Smooth muscle cell (in vitro differentiated cells): ENCODE results near the gene ODC1. TPM values are rescaled to one million over a fixed set of nuclear protein-coding genes. Genes with fewer than 3 reads are reported as not detected.

Source experiments
- DNase-seq: peaks from one replicate; lab custom pipeline; 2025; ENCODE audit not compliant: unreplicated experiment; lab: John Stamatoyannopoulos, UW
- H2AFZ ChIP-seq: fragments of 200-600 bp; sonication (generic); 2 replicates; pipeline ENCODE4 v1.6.0; 2016; ENCODE audit warnings: antibody characterized with exemption, low read depth, mild to moderate bottlenecking
- H3F3A ChIP-seq: fragments of 200-600 bp; sonication (generic); 2 replicates; pipeline ENCODE4 v1.6.0; 2017; ENCODE audit warnings: antibody characterized with exemption, low read depth
- H3K27ac ChIP-seq: fragments of 200-600 bp; sonication (generic); 2 replicates; pipeline ENCODE4 v1.5.1; 2016; ENCODE audit warnings: low read depth, mild to moderate bottlenecking
- H3K27me3 ChIP-seq: fragments of 200-600 bp; sonication (generic); 2 replicates; pipeline ENCODE4 v1.6.1; 2016; ENCODE audit warnings: low read depth, mild to moderate bottlenecking
- H3K36me3 ChIP-seq: fragments of 200-600 bp; sonication (generic); 2 replicates; pipeline ENCODE4 v1.5.1; 2016; ENCODE audit warnings: low read depth
- H3K4me1 ChIP-seq: fragments of 200-600 bp; sonication (generic); 2 replicates; pipeline ENCODE4 v1.5.1; 2016; ENCODE audit warnings: low read depth
- H3K4me2 ChIP-seq: fragments of 200-600 bp; sonication (generic); 2 replicates; pipeline ENCODE4 v1.6.0; 2016; ENCODE audit warnings: mild to moderate bottlenecking
- H3K4me3 ChIP-seq: fragments of 200-600 bp; sonication (generic); 2 replicates; pipeline ENCODE4 v1.5.1; 2016; ENCODE audit warnings: mild to moderate bottlenecking
- H3K79me2 ChIP-seq: fragments of 200-600 bp; sonication (generic); 2 replicates; pipeline ENCODE4 v1.6.0; 2016; ENCODE audit warnings: low read depth, mild to moderate bottlenecking
- H3K9ac ChIP-seq: fragments of 200-600 bp; sonication (generic); 2 replicates; pipeline ENCODE4 v1.6.0; 2016; ENCODE audit warnings: low read depth
- H3K9me3 ChIP-seq: fragments of 200-600 bp; sonication (generic); replicated peaks from 2 replicates; pipeline ENCODE4 v1.5.1; 2016; ENCODE audit warnings: low read depth
- H4K20me1 ChIP-seq: fragments of 200-600 bp; sonication (generic); 2 replicates; pipeline ENCODE4 v1.6.0; 2016; ENCODE audit warnings: low read depth
- WGBS: methylation state at CpG from one replicate; pipeline ENCODE4 v1.1.7; 2016; ENCODE audit warnings: low lambda C conversion rate; 5-methylcytosine and 5-hydroxymethylcytosine counted together
- polyA plus RNA-seq: library from polyadenylated mRNA; unstranded; fragments of >200 nt; fragmentation: Nextera tagmentation; extraction: Ambion mirVana; gene quantifications from 2 replicates; pipeline ENCODE4 v1.2.1, GENCODE V29; 2016
- total RNA-seq: library from RNA; depleted of rRNA; stranded (reverse); fragments of >200 nt; gene quantifications from 2 replicates; pipeline ENCODE4 v1.2.3, GENCODE V29; 2014
- TF ChIP-seq, protein P1 (sequence below): fragments of 200-600 bp; sonication (generic); IDR thresholded peaks from 2 replicates; pipeline ENCODE4 v1.5.1; 2017; ENCODE audit warnings: borderline replicate concordance, mild to moderate bottlenecking, antibody characterized with exemption; ENCODE audit not compliant: insufficient read depth, poor library complexity, severe bottlenecking

Gene ODC1
- total and polyA plus RNA-seq, 2 experiments from 2014 or later, result 22.4 to 34.7 TPM

DNA sequence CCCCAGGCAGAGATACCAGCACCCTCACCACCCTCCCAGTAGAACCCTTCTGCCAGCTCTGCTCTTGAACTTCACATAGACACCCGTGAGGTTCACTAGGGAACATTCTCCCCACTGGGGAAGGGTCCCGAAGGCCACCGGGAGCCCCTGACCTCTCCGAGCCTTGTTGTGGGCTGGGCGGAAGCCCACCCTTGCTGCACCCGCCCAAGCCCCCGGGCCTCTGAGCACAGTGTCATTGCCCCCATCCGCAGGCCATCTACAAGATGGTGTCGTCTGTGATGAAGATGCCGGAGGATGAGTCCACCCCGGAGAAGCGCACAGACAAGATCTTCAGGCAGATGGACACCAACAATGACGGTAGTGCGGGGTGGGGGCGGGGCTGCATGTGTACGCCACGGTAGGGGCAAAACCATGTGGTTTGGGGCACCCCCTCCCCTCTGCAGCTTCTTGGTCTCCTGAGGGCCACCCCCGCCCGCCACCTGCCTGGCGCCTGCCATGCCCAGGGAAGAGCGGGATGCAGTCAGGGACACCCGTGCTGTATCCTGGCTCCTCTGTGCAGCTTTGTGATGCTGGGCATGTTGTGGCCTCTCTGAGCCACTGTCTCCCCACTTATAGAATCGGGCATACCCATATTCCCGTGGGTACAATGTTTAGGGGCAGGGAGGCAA, 25.3 kb downstream of the ODC1 start:
- Histone ChIP-seq H4K20me1 (no peaks in the 10 kb centered on the region), H3K79me2 (no peaks in the 10 kb centered on the region), H3K4me3 (no peak overlapping the region), H3K9ac (no peak overlapping the region), H3K4me1 (no peaks in the 10 kb centered on the region), H3F3A (no peaks in the 10 kb centered on the region), H3K27ac (no peak overlapping the region), H3K4me2 (no peak overlapping the region), H3K9me3 (no peaks in the 10 kb centered on the region), H3K36me3 (no peaks in the 10 kb centered on the region), H3K27me3 (no peaks in the 10 kb centered on the region), H2AFZ (no peak overlapping the region)
- TF ChIP-seq, protein P1, sequence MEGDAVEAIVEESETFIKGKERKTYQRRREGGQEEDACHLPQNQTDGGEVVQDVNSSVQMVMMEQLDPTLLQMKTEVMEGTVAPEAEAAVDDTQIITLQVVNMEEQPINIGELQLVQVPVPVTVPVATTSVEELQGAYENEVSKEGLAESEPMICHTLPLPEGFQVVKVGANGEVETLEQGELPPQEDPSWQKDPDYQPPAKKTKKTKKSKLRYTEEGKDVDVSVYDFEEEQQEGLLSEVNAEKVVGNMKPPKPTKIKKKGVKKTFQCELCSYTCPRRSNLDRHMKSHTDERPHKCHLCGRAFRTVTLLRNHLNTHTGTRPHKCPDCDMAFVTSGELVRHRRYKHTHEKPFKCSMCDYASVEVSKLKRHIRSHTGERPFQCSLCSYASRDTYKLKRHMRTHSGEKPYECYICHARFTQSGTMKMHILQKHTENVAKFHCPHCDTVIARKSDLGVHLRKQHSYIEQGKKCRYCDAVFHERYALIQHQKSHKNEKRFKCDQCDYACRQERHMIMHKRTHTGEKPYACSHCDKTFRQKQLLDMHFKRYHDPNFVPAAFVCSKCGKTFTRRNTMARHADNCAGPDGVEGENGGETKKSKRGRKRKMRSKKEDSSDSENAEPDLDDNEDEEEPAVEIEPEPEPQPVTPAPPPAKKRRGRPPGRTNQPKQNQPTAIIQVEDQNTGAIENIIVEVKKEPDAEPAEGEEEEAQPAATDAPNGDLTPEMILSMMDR, result no peak
- no peak for DNase-seq
- 92% methylated on average over 24 of the region's 24 CpGs for WGBS

- H3F3A ChIP-seq, result no peaks in the 10 kb centered on the region
- no peaks in the 10 kb centered on the region for H3K36me3 ChIP-seq
Observed at GRCh38 chr2:10422251-10422650, 25.9 kb downstream of the ODC1 start.

GRCh38 chr2:10419553-10420257, 28.4 kb downstream of the ODC1 start:
- Histone ChIP-seq H3K27ac (no peak overlapping the region), H2AFZ (no peak overlapping the region), H3K27me3 (no peaks in the 10 kb centered on the region), H3F3A (no peaks in the 10 kb centered on the region), H3K4me2 (no peak overlapping the region), H3K9me3 (no peaks in the 10 kb centered on the region), H3K79me2 (no peaks in the 10 kb centered on the region), H3K4me3 (no peak overlapping the region), H3K4me1 (no peaks in the 10 kb centered on the region), H3K36me3 (no peaks in the 10 kb centered on the region), H4K20me1 (no peaks in the 10 kb centered on the region), H3K9ac (no peak overlapping the region)
- TF ChIP-seq, protein P1, result no peak
- DNase-seq, result no peak
- WGBS, result 94% methylated on average over 48 of the region's 54 CpGs

More at GRCh38 chr2:10422251-10422650, 25.9 kb downstream of the ODC1 start:
- Histone ChIP-seq H3K9me3 (no peaks in the 10 kb centered on the region), H3K79me2 (no peaks in the 10 kb centered on the region), H3K4me3 (no peak overlapping the region), H3K27ac (no peak overlapping the region), H3K27me3 (no peaks in the 10 kb centered on the region), H3K9ac (no peak overlapping the region), H3K4me2 (no peak overlapping the region), H4K20me1 (no peaks in the 10 kb centered on the region), H2AFZ (no peak overlapping the region), H3K4me1 (no peaks in the 10 kb centered on the region)
- TF ChIP-seq, protein P1, result no peak
- no peak for DNase-seq
- 90% methylated on average over 6 of the region's 6 CpGs for WGBS
